IMR-90 (cell line): ENCODE data around the gene TBPL1. TPM values are rescaled to one million over a fixed set of nuclear protein-coding genes. Genes with fewer than 3 reads are reported as not detected.

Experiments used
- ATAC-seq: fragments of 200-7000 bp; cut with Tn5 transposase; 2 replicates; pipeline ENCODE4 v1.9.1; 2020; ENCODE audit warnings: low read depth, mild to moderate bottlenecking, moderate library complexity
- BruUV-seq: library from RNA; stranded (reverse); fragments of 400-500 nt; replicated peaks from 2 replicates; lab custom pipeline; 2021; lab: Mats Ljungman, UMichigan
- CTCF ChIA-PET: fragments of 300-600 bp; formaldehyde crosslinking; extraction: SDS; loops from one replicate; lab custom pipeline; 2021; ENCODE audit warnings: antibody characterized with exemption; lab: Yijun Ruan, JAX
- POLR2A ChIA-PET: fragments of 300-600 bp; sonication (Branson Sonifier 250); formaldehyde crosslinking; loops from one replicate; lab custom pipeline; 2022; ENCODE audit warnings: antibody characterized with exemption; ENCODE audit not compliant: unreplicated experiment; lab: Charles Lee
- DNase-seq: peaks from one replicate; pipeline ENCODE4 v3.0.0; 2013
- H2AFZ ChIP-seq: replicated peaks from 2 replicates; pipeline ENCODE3; 2013; ENCODE audit warnings: low read length, mild to moderate bottlenecking; ENCODE audit not compliant: poor library complexity
- H2AK5ac ChIP-seq: 2 replicates; pipeline ENCODE4 v1.6.1; 2013; ENCODE audit warnings: low read depth, low read length, inconsistent platforms
- H2AK9ac ChIP-seq: replicated peaks from 2 replicates; pipeline ENCODE3; 2013; ENCODE audit warnings: mild to moderate bottlenecking, low read depth, low read length, moderate library complexity; ENCODE audit not compliant: poor library complexity
- H2BK120ac ChIP-seq: 2 replicates; pipeline ENCODE4 v1.6.1; 2013; ENCODE audit warnings: low read depth, low read length, inconsistent platforms
- H2BK15ac ChIP-seq: 3 replicates; pipeline ENCODE4 v1.6.1; 2013; ENCODE audit warnings: low read depth, low read length, inconsistent platforms
- H2BK20ac ChIP-seq: 2 replicates; pipeline ENCODE4 v1.6.1; 2013; ENCODE audit warnings: low read depth, mild to moderate bottlenecking, inconsistent platforms, low read length, moderate library complexity
- H2BK5ac ChIP-seq: 2 replicates; pipeline ENCODE4 v1.6.1; 2013; ENCODE audit warnings: mild to moderate bottlenecking, low read depth, low read length, inconsistent platforms; ENCODE audit not compliant: poor library complexity, severe bottlenecking
- H3K14ac ChIP-seq: replicated peaks from 2 replicates; pipeline ENCODE4 v1.6.1; 2013; ENCODE audit warnings: low read depth, low read length, inconsistent platforms
- H3K18ac ChIP-seq: 2 replicates; pipeline ENCODE4 v1.6.1; 2013; ENCODE audit warnings: low read depth, low read length, control low read depth
- H3K23ac ChIP-seq: 2 replicates; pipeline ENCODE4 v1.6.1; 2013; ENCODE audit warnings: low read depth, low read length, inconsistent platforms
- H3K27ac ChIP-seq: 2 replicates; pipeline ENCODE4 v1.5.1; 2013; ENCODE audit warnings: mild to moderate bottlenecking, control low read depth, low read length; ENCODE audit not compliant: insufficient read depth
- H3K27me3 ChIP-seq: 2 replicates; pipeline ENCODE4 v1.6.1; 2013; ENCODE audit warnings: low read length; ENCODE audit not compliant: control insufficient read depth, insufficient read depth
- H3K36me3 ChIP-seq: 2 replicates; pipeline ENCODE4 v1.6.1; 2013; ENCODE audit warnings: low read length, mixed read lengths; ENCODE audit not compliant: control insufficient read depth, insufficient read depth
- H3K4ac ChIP-seq: 2 replicates; pipeline ENCODE4 v1.6.1; 2013; ENCODE audit warnings: low read depth, low read length, inconsistent platforms
- H3K4me1 ChIP-seq: 2 replicates; pipeline ENCODE4 v1.6.1; 2013; ENCODE audit warnings: low read length, mixed read lengths; ENCODE audit not compliant: control insufficient read depth, insufficient read depth
- H3K4me2 ChIP-seq: 2 replicates; pipeline ENCODE4 v1.6.1; 2013; ENCODE audit warnings: low read depth, mild to moderate bottlenecking, control low read depth, low read length, moderate library complexity
- H3K4me3 ChIP-seq: 2 replicates; pipeline ENCODE4 v1.5.1; 2013; ENCODE audit warnings: low read depth, mild to moderate bottlenecking, control low read depth, low read length, moderate library complexity; ENCODE audit not compliant: insufficient read depth
- H3K56ac ChIP-seq: 2 replicates; pipeline ENCODE4 v1.6.1; 2013; ENCODE audit warnings: low read length, inconsistent platforms; ENCODE audit not compliant: insufficient read depth; ENCODE audit errors: extremely low read depth
- H3K79me1 ChIP-seq, 2 experiments: 2 replicates each; pipeline ENCODE4 v1.6.1; 2013; ENCODE audit warnings: low read length in 2 of 2, inconsistent platforms in 1 of 2, low read depth in 1 of 2
- H3K9ac ChIP-seq: 2 replicates; pipeline ENCODE4 v1.6.1; 2013; ENCODE audit warnings: low read depth, low read length, control low read depth
- H3K9me1 ChIP-seq: 2 replicates; pipeline ENCODE4 v1.6.1; 2013; ENCODE audit warnings: low read length, inconsistent platforms; ENCODE audit not compliant: insufficient read depth
- H3K9me3 ChIP-seq: 2 replicates; pipeline ENCODE4 v1.6.1; 2013; ENCODE audit warnings: low read length; ENCODE audit not compliant: control insufficient read depth, insufficient read depth
- H4K20me1 ChIP-seq: 2 replicates; pipeline ENCODE4 v1.6.1; 2013; ENCODE audit warnings: low read length, inconsistent platforms; ENCODE audit not compliant: insufficient read depth
- H4K5ac ChIP-seq: 2 replicates; pipeline ENCODE4 v1.6.1; 2013; ENCODE audit warnings: mild to moderate bottlenecking, low read depth, low read length, control low read depth
- H4K8ac ChIP-seq, 2 experiments: 2 replicates each; pipeline ENCODE4 v1.6.1; 2013; ENCODE audit warnings: low read depth in 2 of 2, low read length in 2 of 2, control low read depth in 1 of 2, inconsistent platforms in 1 of 2
- H4K91ac ChIP-seq: 2 replicates; pipeline ENCODE4 v1.6.1; 2013; ENCODE audit warnings: low read depth, low read length, inconsistent platforms; ENCODE audit not compliant: insufficient read depth
- CEBPB ChIP-seq: IDR thresholded peaks from 2 replicates; pipeline ENCODE4 v1.6.1; 2012; ENCODE audit warnings: low read depth, low read length, improper control_type of control experiment
- CHD1 ChIP-seq: IDR thresholded peaks from 2 replicates; pipeline ENCODE4 v1.6.1; 2012; ENCODE audit warnings: low read depth, low read length, improper control_type of control experiment
- FOS ChIP-seq: fragments of 150-350 bp; IDR thresholded peaks from 2 replicates; pipeline ENCODE4 v1.6.1; 2016; ENCODE audit warnings: low read depth, low read length
- MXI1 ChIP-seq: IDR thresholded peaks from 2 replicates; pipeline ENCODE4 v1.6.1; 2012; ENCODE audit warnings: low read depth, mild to moderate bottlenecking, low read length, moderate library complexity, borderline replicate concordance
- POLR2A ChIP-seq: IDR thresholded peaks from 2 replicates; pipeline ENCODE4 v1.6.1; 2012; ENCODE audit warnings: mild to moderate bottlenecking, low read depth, low read length
- RAD21 ChIP-seq: IDR thresholded peaks from 2 replicates; pipeline ENCODE4 v1.6.1; 2012; ENCODE audit warnings: low read length, improper control_type of control experiment
- RFX5 ChIP-seq: IDR thresholded peaks from 2 replicates; pipeline ENCODE4 v1.8.0; 2012; ENCODE audit warnings: low read depth, mild to moderate bottlenecking, low read length, moderate library complexity
- SMC3 ChIP-seq: fragments of 150-350 bp; IDR thresholded peaks from 2 replicates; pipeline ENCODE4 v1.6.1; 2016; ENCODE audit warnings: low read depth, mild to moderate bottlenecking, antibody characterized with exemption, low read length, moderate library complexity
- WGBS, 2 experiments: methylation state at CpG; one replicate each; pipeline versions ENCODE4 v1.1.5 to v1.1.7; 2013; ENCODE audit warnings: missing lambda C conversion rate in 2 of 2; ENCODE audit not compliant: insufficient read length in 1 of 2; ENCODE audit errors: extremely low coverage in 2 of 2; 5-methylcytosine and 5-hydroxymethylcytosine counted together
- dilution Hi-C: fragments of 300-500 bp; cut with HindIII; formaldehyde crosslinking; loops from one replicate; pipeline ENCODE4 v1.14.3; 2018; ENCODE audit warnings: low sequenced_read_pairs; ENCODE audit not compliant: unreplicated experiment
- in situ Hi-C: fragments of 300-500 bp; cut with MboI; formaldehyde crosslinking; loops from 3 replicates; pipeline ENCODE4 v1.14.3; 2019; ENCODE audit warnings: low sequenced_read_pairs, inconsistent platforms, mixed read lengths
- intact Hi-C: fragments of 100-400 bp; cut with micrococcal nuclease; formaldehyde crosslinking; loops from 2 replicates; pipeline ENCODE4 v1.10.0; 2022
- polyA plus RNA-seq, 3 experiments: library from polyadenylated mRNA; depleted of rRNA; stranded (reverse); fragments of >200 nt; gene quantifications; 2 replicates each; pipeline ENCODE4 v1.2.3, GENCODE V29; 2012; ENCODE audit warnings: low replicate concordance in 1 of 3
- total RNA-seq: library from RNA; depleted of rRNA; stranded (reverse); fragments of >200 nt; gene quantifications from 2 replicates; pipeline ENCODE4 v1.2.3, GENCODE V29; 2012
- TF ChIP-seq, protein P1 (sequence below): conservative IDR thresholded peaks from 2 replicates; pipeline ENCODE4 v1.5.1; 2012; ENCODE audit warnings: mild to moderate bottlenecking, low read depth, low read length, improper control_type of control experiment

TBPL1 gene
- total and polyA plus RNA-seq, 2 of the 4 experiments (the other 2 are of a cell fraction) = 25.6 to 32.5 TPM

DNA sequence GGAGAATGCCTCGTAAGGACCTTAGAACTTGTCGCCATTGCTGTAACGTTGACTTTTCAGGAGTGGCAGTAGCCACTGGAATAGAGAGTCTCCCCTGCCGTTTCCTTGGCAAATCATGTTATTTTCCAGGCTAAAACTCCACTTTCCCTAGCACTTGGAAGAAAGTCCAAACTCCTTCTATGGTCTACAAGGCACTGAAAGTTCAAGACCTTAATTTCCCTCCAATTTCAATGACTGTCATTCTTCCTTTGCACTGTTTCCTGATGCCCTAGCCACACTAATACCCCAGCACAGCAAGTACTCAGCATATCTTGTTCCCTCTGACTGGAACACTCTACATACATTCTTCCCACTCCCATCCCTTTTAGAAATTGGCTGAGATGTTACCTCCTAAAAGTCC is 1.8 kb upstream of the TBPL1 start:
- Histone ChIP-seq H3K14ac (peak overlapping the region; percentile 65), H4K20me1 (peaks cover 14% of the 10 kb centered on the region; the same call in 1 of the 2 replicates), H2BK20ac (0 out of 2 replicates have a peak overlapping the region, but pooled peaks have one; percentile 13), H3K36me3 (no peaks in the 10 kb centered on the region), H2AK9ac (no peak overlapping the region), H2AFZ (peak overlapping the region; percentile 48), H4K8ac (peak overlapping the region; percentile 80 to 92; a peak in 2 of 4 replicates), H3K56ac (peak overlapping the region; percentile 68), H3K9me3 (no peaks in the 10 kb centered on the region), H3K27ac (no peak overlapping the region), H3K79me1 (peaks cover 9 to 33% of the 10 kb centered on the region in 2 experiments), H2BK15ac (no peak overlapping the region; the same call in 2 of the 3 replicates), H4K5ac (no peak overlapping the region; the same call in 1 of the 2 replicates), H3K27me3 (no peaks in the 10 kb centered on the region), H3K4me2 (peak overlapping the region; percentile 73), H3K18ac (no peak overlapping the region; the same call in 1 of the 2 replicates), H3K4me1 (peaks cover 9% of the 10 kb centered on the region), H2BK120ac (peak overlapping the region; percentile 28; the same call in 1 of the 2 replicates), H3K4ac (peak overlapping the region; percentile 80; the same call in 1 of the 2 replicates), H3K4me3 (peak overlapping the region; percentile 64; the same call in 1 of the 2 replicates), H3K9ac (peak overlapping the region; percentile 72; the same call in 1 of the 2 replicates), H3K9me1 (peaks cover 9% of the 10 kb centered on the region; the same call in 1 of the 2 replicates), H3K23ac (peak overlapping the region; percentile 68; the same call in 1 of the 2 replicates), H4K91ac (peak overlapping the region; percentile 38; the same call in 1 of the 2 replicates), H2BK5ac (peak overlapping the region; percentile 54), H2AK5ac (peak overlapping the region; percentile 9; the same call in 1 of the 2 replicates)
- no peak for DNase-seq
- dilution Hi-C loops (no loop called here), intact Hi-C loops (no loop called here), in situ Hi-C loops (no loop called here)
- 95% methylated on average over 4 of the region's 4 CpGs; no CpG with 5 or more reads in 1 of the 2 experiments for WGBS, 2 experiments
- no peak for TF ChIP-seq CHD1
- TF ChIP-seq, protein P1, sequence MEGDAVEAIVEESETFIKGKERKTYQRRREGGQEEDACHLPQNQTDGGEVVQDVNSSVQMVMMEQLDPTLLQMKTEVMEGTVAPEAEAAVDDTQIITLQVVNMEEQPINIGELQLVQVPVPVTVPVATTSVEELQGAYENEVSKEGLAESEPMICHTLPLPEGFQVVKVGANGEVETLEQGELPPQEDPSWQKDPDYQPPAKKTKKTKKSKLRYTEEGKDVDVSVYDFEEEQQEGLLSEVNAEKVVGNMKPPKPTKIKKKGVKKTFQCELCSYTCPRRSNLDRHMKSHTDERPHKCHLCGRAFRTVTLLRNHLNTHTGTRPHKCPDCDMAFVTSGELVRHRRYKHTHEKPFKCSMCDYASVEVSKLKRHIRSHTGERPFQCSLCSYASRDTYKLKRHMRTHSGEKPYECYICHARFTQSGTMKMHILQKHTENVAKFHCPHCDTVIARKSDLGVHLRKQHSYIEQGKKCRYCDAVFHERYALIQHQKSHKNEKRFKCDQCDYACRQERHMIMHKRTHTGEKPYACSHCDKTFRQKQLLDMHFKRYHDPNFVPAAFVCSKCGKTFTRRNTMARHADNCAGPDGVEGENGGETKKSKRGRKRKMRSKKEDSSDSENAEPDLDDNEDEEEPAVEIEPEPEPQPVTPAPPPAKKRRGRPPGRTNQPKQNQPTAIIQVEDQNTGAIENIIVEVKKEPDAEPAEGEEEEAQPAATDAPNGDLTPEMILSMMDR = no peak
- no peak for TF ChIP-seq CEBPB
- no peak for TF ChIP-seq RFX5
- no peak for TF ChIP-seq FOS
- no peak for TF ChIP-seq POLR2A
- no peak for TF ChIP-seq SMC3
- no peak for TF ChIP-seq MXI1
- TF ChIP-seq RAD21 = no peak
- POLR2A ChIA-PET = interaction anchor here (0.7 kb wide), 1 partner anchor 11 kb away, joined by 3 read pairs; no protein-coding TSS in a partner anchor
- CTCF ChIA-PET = interaction anchor here (1.0 to 1.1 kb wide), 2 partner anchors 10 to 30 kb away, joined by 3 to 4 read pairs; no protein-coding TSS in a partner anchor
- no TSS peak for BruUV-seq
- no peak for ATAC-seq
